Measurements from ENCODE around the gene AMY2B.
"Not testable (repeated sequence)": the region's sequence is repeated elsewhere in the genome, so short reads cannot be mapped to it uniquely, and the experiment has no call there.

AMY2B gene

GRCh38 chr1:103569493-103569892 is 1.9 kb upstream of the AMY2B start:
- no peak for DNase-seq (ENCODE audit: low read depth, low spot score)
- in situ Hi-C loops (cut with HindIII; ENCODE audit: low sequenced_read_pairs) = no loop called here
- TF ChIP-seq CTCF (IDR thresholded peaks at IDR 0.05; ENCODE audit: low read depth, low read length) = no peak
- H3K4me3 ChIP-seq (ENCODE audit: low read depth, low read length) = no peak overlapping the region

- in situ Hi-C loops (cut with HindIII; ENCODE audit: low sequenced_read_pairs) = no loop called here
- no peak overlapping the region for H3K4me3 ChIP-seq (ENCODE audit: low read depth, low read length)
- TF ChIP-seq CTCF (IDR thresholded peaks at IDR 0.05; ENCODE audit: low read depth, low read length) = no peak
- DNase-seq (ENCODE audit: low read depth, low spot score) = no peak
Measured at GRCh38 chr1:103576065-103576464, 4.7 kb downstream of the AMY2B start.

DNA sequence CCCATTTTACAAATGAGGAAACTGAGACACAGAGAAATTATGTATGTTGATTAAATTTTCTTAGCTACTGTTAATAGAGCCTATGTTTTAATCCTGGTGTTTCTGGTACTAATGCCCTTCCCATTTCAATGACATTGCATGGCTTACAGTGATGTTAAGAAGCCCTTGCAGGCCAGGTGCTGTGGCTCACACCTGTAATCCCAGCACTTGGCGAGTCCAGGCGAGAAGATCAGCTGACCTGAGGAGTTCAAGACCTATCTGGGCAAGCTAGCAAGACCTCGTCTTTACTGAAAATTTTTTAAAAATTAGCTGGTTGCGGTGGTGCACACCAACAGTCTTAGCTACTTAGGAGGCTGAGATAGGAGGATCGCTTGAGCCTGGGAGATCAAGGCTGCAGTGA is 5.4 kb downstream of the AMY2B start:
- H3K4me3 ChIP-seq (ENCODE audit: low read depth, low read length); in situ Hi-C loops (cut with HindIII; ENCODE audit: low sequenced_read_pairs); DNase-seq (ENCODE audit: low read depth, low spot score): not testable (repeated sequence)

GRCh38 chr1:103582464-103582863 is 11.1 kb downstream of the AMY2B start:
- H3K4me3 ChIP-seq (ENCODE audit: low read depth, low read length) = no peak overlapping the region
- no peak for DNase-seq (ENCODE audit: low read depth, low spot score)
- no peak for TF ChIP-seq CTCF (IDR thresholded peaks at IDR 0.05; ENCODE audit: low read depth, low read length)
- in situ Hi-C loops (cut with HindIII; ENCODE audit: low sequenced_read_pairs) = no loop called here

DNA sequence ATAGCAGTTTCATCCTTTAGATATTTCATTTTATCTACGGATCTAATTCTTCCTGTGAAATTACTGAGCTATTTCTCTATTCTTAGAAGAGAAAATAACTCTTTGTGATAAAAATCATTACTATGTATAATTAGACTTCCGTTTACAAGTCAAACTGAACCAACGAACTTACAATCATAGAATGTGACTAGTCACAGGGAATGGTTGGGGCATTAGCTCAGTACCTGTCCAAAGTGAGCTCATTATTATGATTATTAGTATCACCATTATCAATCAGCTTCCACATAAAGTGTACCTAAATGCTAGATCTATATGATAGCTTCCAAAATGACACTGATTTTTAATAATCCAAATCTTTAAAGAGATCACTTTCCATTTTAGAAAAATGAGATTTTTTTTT is 12.5 kb downstream of the AMY2B start:
- no peak for TF ChIP-seq CTCF (IDR thresholded peaks at IDR 0.05; ENCODE audit: low read depth, low read length)
- H3K4me3 ChIP-seq (ENCODE audit: low read depth, low read length) = no peak overlapping the region
- DNase-seq (ENCODE audit: low read depth, low spot score) = no peak
- in situ Hi-C loops (cut with HindIII; ENCODE audit: low sequenced_read_pairs) = no loop called here

GRCh38 chr1:103584537-103584936 is 13.1 kb downstream of the AMY2B start:
- DNase-seq (ENCODE audit: low read depth, low spot score) = no peak
- TF ChIP-seq CTCF (IDR thresholded peaks at IDR 0.05; ENCODE audit: low read depth, low read length) = no peak
- no peak overlapping the region for H3K4me3 ChIP-seq (ENCODE audit: low read depth, low read length)
- in situ Hi-C loops (cut with HindIII; ENCODE audit: low sequenced_read_pairs) = no loop called here

- H3K4me3 ChIP-seq (ENCODE audit: low read depth, low read length); in situ Hi-C loops (cut with HindIII; ENCODE audit: low sequenced_read_pairs); DNase-seq (ENCODE audit: low read depth, low spot score): not testable (repeated sequence)
Measured at GRCh38 chr1:103602740-103603139, 31.4 kb downstream of the AMY2B start.

DNA sequence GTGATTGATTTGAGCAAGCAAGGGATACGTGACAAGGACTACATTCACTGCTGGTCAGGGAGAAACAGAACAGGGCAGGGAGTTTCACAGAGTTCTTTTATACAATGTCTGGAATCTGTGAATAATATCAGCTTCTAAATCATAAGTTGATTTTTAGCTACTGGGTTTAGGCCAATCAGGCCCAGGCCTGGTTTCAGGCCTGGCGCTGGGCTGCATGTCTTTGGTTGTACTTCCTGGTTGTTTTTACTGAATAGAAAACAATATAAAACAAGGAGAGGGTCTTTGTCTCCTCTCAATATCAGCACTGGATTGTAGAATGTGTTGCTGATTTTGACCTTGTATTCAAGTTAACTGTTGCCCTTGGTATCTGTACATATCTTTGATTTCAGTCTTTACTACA is 45.0 kb downstream of the AMY2B start:
- in situ Hi-C loops (cut with HindIII; ENCODE audit: low sequenced_read_pairs) = no loop called here
- no peak for TF ChIP-seq CTCF (IDR thresholded peaks at IDR 0.05; ENCODE audit: low read depth, low read length)
- no peak overlapping the region for H3K4me3 ChIP-seq (ENCODE audit: low read depth, low read length)
- no peak for DNase-seq (ENCODE audit: low read depth, low spot score)

GRCh38 chr1:103616994-103617477 is 45.6 kb downstream of the AMY2B start, which contains the start of gene AMY2A:
AMY2A (plus strand) TSS chr1:103617427; CDS start chr1:103617441, 14 bp downstream.
- DNase-seq (ENCODE audit: low read depth, low spot score); H3K4me3 ChIP-seq (ENCODE audit: low read depth, low read length); in situ Hi-C loops (cut with HindIII; ENCODE audit: low sequenced_read_pairs): not testable (repeated sequence)

GRCh38 chr1:103627436-103627835 is 56.0 kb downstream of the AMY2B start:
- H3K4me3 ChIP-seq (ENCODE audit: low read depth, low read length); DNase-seq (ENCODE audit: low read depth, low spot score); in situ Hi-C loops (cut with HindIII; ENCODE audit: low sequenced_read_pairs): not testable (repeated sequence)

Data from astrocyte of the spinal cord (primary cell).